ENCODE data around the gene LIN7B. TPM values are rescaled to one million over a fixed set of nuclear protein-coding genes. Genes with fewer than 3 reads are reported as not detected.

The LIN7B gene
- total RNA-seq, 1 experiment from 2014 or later = 4.2 TPM

GRCh38 chr19:49064768-49065611, 49.2 kb upstream of the LIN7B start, which contains the start of gene NTF4:
NTF4 (minus strand) TSS chr19:49064818; CDS start chr19:49061997, 2,821 bp downstream.
- Mint-ChIP-seq H3K27ac (peak within 1 kb of the TSS in 1 of 3 experiments; percentile 75; a peak in 2 of 7 replicates), H3K4me3 (peak within 1 kb of the TSS; percentile 50 to 75), H3K27me3 (ENCODE audit: low read depth) (peaks cover 77% of the 10 kb centered on the region)

More at GRCh38 chr19:49064768-49065611, 49.2 kb upstream of the LIN7B start, which contains the start of gene NTF4:
- Histone ChIP-seq H3K18ac (ENCODE audit: insufficient read length, low read depth, low read length) (peak within 1 kb of the TSS; percentile 34), H4K91ac (ENCODE audit: insufficient read length, low read depth, low read length) (no peak within 1 kb of the TSS), H3K9me3 (ENCODE audit: control insufficient read depth, low read depth, low read length) (no peaks in the 10 kb centered on the region), H3K27ac (ENCODE audit: insufficient read length, low read depth, low read length) (no peak within 1 kb of the TSS), H3K4me1 (ENCODE audit: insufficient read depth, low read length) (peaks cover 2% of the 10 kb centered on the region; the same call in 1 of the 2 replicates), H3K4ac (ENCODE audit: low read depth, low read length) (no peak within 1 kb of the TSS), H4K5ac (ENCODE audit: insufficient read length, low read depth, low read length) (no peak within 1 kb of the TSS), H2AFZ (ENCODE audit: low read length) (no peak within 1 kb of the TSS), H3T11ph (ENCODE audit: low read length) (no peak within 1 kb of the TSS), H3K4me2 (ENCODE audit: insufficient read depth, insufficient read length, low read length) (peak within 1 kb of the TSS; percentile 62), H3K56ac (ENCODE audit: insufficient read length, low read depth, low read length) (no peak within 1 kb of the TSS), H3K9ac (ENCODE audit: extremely low read depth, insufficient read length, low read length) (no peak within 1 kb of the TSS), H3K23ac (ENCODE audit: insufficient read length, low read depth, low read length) (no peak within 1 kb of the TSS), H2BK5ac (ENCODE audit: insufficient read length, low read length) (no peak within 1 kb of the TSS), H2BK20ac (ENCODE audit: low read depth, low read length, poor library complexity, severe bottlenecking) (no peak within 1 kb of the TSS), H3K27me3 (ENCODE audit: insufficient read depth, low read length) (peaks cover 23% of the 10 kb centered on the region; the same call in 1 of the 2 replicates), H3K79me2 (ENCODE audit: insufficient read depth, low read length) (no peaks in the 10 kb centered on the region), H3K23me2 (ENCODE audit: insufficient read length, low read depth, low read length, poor library complexity, severe bottlenecking) (peaks cover 3% of the 10 kb centered on the region), H2BK120ac (ENCODE audit: low read depth, low read length, poor library complexity, severe bottlenecking) (no peak within 1 kb of the TSS), H2BK15ac (ENCODE audit: low read depth, low read length) (no peak within 1 kb of the TSS), H4K8ac (replicated peaks; ENCODE audit: insufficient read length, low read depth, low read length) (no peak within 1 kb of the TSS), H2AK5ac (ENCODE audit: insufficient read length, low read length) (no peak within 1 kb of the TSS), H3K79me1 (ENCODE audit: insufficient read depth, low read depth, low read length, poor library complexity, severe bottlenecking) (no peaks in the 10 kb centered on the region), H4K20me1 (ENCODE audit: control insufficient read depth, insufficient read depth, insufficient read length) (no peaks in the 10 kb centered on the region), H3K14ac (ENCODE audit: insufficient read depth, low read length) (peak within 1 kb of the TSS; percentile 72; the same call in 1 of the 2 replicates), H2BK12ac (ENCODE audit: insufficient read length, low read depth, low read length) (no peak within 1 kb of the TSS)
- peak; percentile 80 for DNase-seq
- Mint-ChIP-seq H3K36me3 (ENCODE audit: insufficient read depth in 1 of 3, low read depth in 3 of 3) (peaks cover 0 to 4% (median 3%) of the 10 kb centered on the region in 3 experiments; a peak in 3 of 7 replicates), H3K9me3 (peaks cover 7 to 14% of the 10 kb centered on the region in 2 experiments; a peak in 4 of 5 replicates), H3K4me1 (peaks cover 29 to 44% of the 10 kb centered on the region in 2 experiments)
- no peak for TF ChIP-seq CTCF (conservative IDR thresholded peaks at IDR 0.05)
- no CpG with 5 or more reads among the region's 53 CpGs for WGBS (ENCODE audit: extremely low coverage, insufficient read length, low lambda C conversion rate)

All from H9 (cell line).